Activated T-cell treated with anti-CD3 and anti-CD28 coated beads, Interleukin-2, amount 50 U/mL, for 72 hours (primary cell): ENCODE data around the gene SACS. TPM values are rescaled to one million over a fixed set of nuclear protein-coding genes. Genes with fewer than 3 reads are reported as not detected.

Experiments
- total RNA-seq, 2 donors: library from RNA; stranded (reverse); gene quantifications; one replicate each; pipeline ENCODE4 v1.2.3, GENCODE V29; 2022

Gene SACS
- total RNA-seq, 2 donors from 2014 or later = 29.1 to 31.1 TPM

Other genes with a start within 250 kb of the SACS start
- gene TNFRSF19, start 136.7 kb upstream of the SACS start, total RNA-seq = under 1 TPM in 1 of 2 donors, not detected in 1; 0.07 TPM